ENCODE data around the gene ANKRD13C.
A peak's percentile ranks its signal among the peaks of the same experiment; 100 is the strongest.
"Not testable (repeated sequence)": the region's sequence is repeated elsewhere in the genome, so short reads cannot be mapped to it uniquely, and the experiment has no call there.

The ANKRD13C gene, protein sequence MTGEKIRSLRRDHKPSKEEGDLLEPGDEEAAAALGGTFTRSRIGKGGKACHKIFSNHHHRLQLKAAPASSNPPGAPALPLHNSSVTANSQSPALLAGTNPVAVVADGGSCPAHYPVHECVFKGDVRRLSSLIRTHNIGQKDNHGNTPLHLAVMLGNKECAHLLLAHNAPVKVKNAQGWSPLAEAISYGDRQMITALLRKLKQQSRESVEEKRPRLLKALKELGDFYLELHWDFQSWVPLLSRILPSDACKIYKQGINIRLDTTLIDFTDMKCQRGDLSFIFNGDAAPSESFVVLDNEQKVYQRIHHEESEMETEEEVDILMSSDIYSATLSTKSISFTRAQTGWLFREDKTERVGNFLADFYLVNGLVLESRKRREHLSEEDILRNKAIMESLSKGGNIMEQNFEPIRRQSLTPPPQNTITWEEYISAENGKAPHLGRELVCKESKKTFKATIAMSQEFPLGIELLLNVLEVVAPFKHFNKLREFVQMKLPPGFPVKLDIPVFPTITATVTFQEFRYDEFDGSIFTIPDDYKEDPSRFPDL

DNA sequence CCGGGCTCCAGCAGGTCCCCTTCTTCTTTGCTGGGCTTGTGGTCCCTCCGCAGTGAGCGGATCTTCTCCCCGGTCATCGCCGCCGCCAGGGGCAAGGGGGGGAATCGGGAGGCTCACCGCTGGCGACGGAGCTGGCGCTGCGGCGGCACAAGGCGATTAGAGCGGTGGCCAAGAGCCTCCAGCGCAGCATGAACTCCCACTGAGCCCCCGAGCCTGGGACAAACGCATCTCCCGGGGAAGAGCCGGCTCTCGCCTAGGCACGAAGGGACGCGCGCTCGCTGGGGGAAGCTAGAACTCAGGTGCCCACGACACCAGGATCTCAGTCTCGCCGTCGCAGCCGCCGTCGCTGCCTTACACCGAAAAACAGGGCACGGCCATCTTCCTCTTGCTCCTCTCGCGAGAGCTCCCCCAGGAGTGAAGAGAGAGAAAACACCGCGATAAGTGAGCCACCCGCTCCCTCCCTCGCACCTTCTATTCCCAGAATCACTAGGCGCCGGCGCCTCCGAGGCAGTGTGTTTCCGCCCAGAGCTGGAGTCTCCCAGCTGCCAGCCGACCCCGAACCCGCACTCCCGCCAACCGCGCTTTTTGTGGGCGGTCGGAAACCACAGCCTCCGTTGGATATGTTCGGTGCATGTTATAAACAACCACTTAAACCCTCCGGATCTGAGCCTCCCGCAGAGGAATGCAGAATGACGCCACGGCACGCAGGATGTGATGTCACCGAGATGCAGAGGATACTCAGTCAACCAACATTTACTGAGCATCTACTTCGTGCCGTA lies at the start of gene ANKRD13C:
Gene ANKRD13C, minus strand, starts transcription at position 391 of the 779 bp plus-strand sequence. Its CDS starts 314 bp downstream, at position 77.
- DNase-seq, result peak; percentile 90

GRCh38 chr1:70403759-70404158 lies 49.2 kb upstream of the ANKRD13C start:
- no peak for DNase-seq

GRCh38 chr1:70401974-70402373 lies 47.5 kb upstream of the ANKRD13C start:
- no peak for DNase-seq

DNA sequence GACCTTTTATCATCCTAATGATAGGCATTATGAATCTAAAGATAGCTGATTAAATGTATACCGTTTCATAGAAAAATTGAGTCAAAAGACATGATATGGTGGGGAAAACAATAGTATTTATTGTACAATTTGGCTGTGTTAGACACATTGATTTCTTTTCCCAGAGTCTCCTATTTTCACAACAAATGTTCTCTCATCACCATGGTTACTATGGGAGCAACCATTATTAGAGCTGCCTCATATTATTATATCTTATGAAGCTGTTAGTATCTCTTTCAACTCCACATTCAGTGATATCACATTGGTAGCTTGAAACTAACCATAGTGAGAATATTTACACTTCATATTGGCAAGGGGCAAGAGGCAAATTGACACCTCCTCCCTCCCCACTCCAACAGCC lies 45.8 kb upstream of the ANKRD13C start:
- no peak for DNase-seq

GRCh38 chr1:70397013-70397412 lies 42.5 kb upstream of the ANKRD13C start:
- DNase-seq, result no peak

DNA sequence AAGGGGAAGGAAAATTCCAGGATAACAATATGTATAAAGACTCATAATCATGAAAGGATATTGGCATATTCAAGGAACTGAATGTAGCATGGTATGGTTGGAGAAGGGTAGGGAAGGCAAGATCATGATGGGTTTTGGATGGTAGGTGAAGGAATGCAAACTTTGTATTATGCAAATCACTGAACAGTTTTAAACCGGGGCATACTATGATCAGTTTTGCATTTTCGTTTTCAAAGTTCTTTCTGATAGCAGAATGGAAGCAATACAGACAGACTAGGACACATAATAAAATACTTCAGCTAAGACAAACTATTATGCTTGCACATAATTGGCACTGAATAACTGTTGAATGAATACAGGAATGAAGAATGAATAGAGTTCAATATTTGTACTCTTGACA lies 42.1 kb upstream of the ANKRD13C start:
- no peak for DNase-seq

DNA sequence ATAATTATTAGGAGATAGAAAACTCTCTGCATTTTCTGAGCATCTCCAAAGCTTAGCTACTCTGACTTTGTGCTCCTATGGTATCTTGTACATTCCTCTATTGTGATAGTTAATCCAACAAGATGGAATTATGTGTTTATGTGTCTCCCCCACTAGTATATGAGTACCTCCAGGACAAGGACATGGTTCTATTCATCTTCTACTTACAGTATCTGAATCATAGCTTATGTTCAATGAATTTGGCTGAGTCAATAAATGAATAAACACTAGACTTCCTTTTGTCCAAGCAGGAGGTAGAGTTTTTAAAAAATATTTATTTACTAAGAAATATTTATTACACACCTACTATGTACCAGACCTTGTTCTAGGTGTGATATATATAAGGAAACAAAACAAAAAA lies 38.1 kb upstream of the ANKRD13C start:
- no peak for DNase-seq

- DNase-seq, result no peak
Observed at GRCh38 chr1:70387507-70387906, 33.0 kb upstream of the ANKRD13C start.

GRCh38 chr1:70386121-70386520 lies 31.6 kb upstream of the ANKRD13C start:
- no peak for DNase-seq

GRCh38 chr1:70385477-70385876 lies 31.0 kb upstream of the ANKRD13C start:
- DNase-seq, result no peak

DNA sequence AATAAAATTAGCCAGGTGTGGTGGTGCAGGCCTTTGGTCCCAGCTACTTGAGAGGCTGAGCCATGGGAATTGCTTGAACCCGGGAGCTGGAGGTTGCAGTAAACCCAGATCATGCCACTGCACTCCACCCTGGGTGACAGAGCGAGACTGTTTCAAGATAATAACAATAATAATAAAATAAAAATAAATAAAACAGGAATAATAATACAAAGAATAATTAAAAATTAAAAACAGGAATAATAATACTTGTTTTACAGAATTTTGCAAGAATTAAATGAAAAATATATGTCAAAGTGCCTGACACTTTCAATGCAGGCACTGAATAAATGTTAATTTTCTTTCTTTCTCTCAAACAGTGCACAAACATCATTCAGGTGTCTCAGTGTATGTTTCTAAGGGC lies 30.0 kb upstream of the ANKRD13C start:
- no peak for DNase-seq

DNA sequence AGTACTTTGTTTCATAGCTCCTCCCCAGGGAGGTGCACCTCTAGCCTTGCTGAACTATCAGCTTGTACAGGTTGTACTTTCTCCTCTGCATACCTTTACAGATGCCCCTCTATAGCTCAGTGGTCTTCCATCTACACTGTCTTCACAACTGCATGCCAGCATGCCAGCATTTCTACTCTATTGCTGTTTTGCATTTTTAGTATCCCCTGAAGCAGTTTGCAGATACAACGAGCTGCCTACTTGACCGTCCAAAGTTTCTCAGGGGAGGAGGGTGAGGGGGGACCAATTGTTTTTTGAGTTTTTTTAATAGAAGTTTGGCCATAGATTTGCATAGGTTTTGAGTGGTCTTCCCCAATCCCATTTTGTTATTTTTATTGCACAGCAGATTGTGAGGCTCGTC lies 29.0 kb upstream of the ANKRD13C start:
- no peak for DNase-seq

- DNase-seq, result no peak
Observed at GRCh38 chr1:70382682-70383081, 28.2 kb upstream of the ANKRD13C start.

DNA sequence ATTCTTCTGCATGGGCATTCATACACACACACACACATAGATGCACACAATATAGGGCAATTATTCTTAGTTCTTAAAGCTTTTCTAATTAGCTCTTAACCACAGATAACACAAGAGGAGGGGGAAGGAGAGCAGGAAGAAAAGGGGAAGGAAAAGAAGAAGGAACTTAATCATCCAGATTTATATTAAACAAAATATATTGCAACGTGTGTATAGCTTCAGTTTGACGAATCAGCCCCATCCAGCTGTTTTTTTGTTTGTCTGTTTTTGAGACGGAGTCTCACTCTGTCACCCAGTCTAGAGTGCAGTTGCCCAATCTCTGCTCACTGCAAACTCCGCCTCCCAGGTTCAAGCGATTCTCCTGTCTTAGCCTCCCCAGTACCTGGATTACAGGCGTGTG lies 21.7 kb upstream of the ANKRD13C start:
- no peak for DNase-seq

- not testable (repeated sequence) for DNase-seq
Observed at GRCh38 chr1:70373580-70373979, 19.1 kb upstream of the ANKRD13C start.

GRCh38 chr1:70372426-70372825 lies 17.9 kb upstream of the ANKRD13C start:
- no peak for DNase-seq

DNA sequence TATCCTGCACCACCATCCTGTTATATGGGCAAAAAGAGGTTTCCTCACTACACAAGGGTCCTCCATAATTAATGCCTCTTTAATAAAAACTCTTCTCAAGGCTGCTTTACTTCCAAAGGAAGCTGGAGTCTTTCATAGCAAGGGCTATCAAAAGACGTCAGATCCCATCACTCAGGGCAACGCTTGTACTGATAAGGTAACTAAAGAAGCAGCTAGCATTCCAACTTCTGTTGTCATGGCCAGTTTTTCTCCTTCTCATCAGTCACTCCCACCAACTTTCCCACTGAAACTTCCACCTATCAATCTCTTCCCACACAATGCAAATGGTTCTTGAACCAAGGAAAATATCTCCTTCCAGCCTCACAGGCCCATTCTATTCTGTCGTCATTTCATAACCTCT lies 17.1 kb upstream of the ANKRD13C start:
- DNase-seq, result not testable (repeated sequence)

DNA sequence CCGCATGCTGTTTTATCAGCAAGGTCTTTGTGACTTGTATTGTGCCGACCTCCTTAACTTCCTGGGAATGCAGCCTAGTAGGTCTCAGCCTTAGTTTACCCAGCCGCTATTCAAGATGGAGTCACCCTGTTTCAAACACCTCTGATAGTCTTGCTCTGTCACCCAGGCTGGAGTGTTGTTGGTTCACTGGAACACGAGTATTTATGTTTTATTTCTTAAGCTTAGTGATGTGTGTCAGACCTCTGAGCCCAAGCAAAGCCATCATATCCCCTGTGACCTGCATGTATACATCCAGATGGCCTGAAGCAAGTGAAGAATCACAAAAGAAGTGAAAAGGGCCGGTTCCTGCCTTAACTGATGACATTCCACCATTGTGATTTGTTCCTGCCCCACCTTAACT lies 12.9 kb upstream of the ANKRD13C start:
- DNase-seq, result not testable (repeated sequence)

DNA sequence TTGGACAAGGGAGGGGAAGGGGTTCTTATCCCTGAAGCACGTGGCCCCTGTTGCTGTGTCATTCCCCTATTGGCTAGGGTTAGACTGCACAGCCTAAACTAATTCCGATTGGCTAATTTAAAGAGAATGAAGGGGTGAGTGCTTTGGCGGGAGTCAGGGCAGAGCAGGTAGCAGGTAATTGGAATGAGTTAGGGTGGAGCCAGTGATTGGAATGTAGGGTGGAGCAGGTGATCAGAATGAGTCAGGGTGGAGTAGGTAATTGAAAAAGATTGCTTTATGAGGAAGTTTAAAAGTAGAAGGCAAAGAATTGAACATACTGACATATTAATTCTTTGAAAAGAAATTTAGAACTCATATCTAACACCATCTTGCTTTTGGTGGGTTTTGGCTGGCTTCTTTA lies 12.5 kb upstream of the ANKRD13C start:
- DNase-seq, result not testable (repeated sequence)

GRCh38 chr1:70366425-70366952 lies 12.0 kb upstream of the ANKRD13C start:
- not testable (repeated sequence) for DNase-seq

GRCh38 chr1:70364439-70364838 lies 9.9 kb upstream of the ANKRD13C start:
- DNase-seq, result no peak

GRCh38 chr1:70361727-70362398 lies 7.3 kb upstream of the ANKRD13C start:
- DNase-seq, result no peak

- DNase-seq, result no peak
Observed at GRCh38 chr1:70360321-70360720, 5.8 kb upstream of the ANKRD13C start.

Data from GDM1 (cell line).